ENCODE data around the gene GPRC5A.

DNA sequence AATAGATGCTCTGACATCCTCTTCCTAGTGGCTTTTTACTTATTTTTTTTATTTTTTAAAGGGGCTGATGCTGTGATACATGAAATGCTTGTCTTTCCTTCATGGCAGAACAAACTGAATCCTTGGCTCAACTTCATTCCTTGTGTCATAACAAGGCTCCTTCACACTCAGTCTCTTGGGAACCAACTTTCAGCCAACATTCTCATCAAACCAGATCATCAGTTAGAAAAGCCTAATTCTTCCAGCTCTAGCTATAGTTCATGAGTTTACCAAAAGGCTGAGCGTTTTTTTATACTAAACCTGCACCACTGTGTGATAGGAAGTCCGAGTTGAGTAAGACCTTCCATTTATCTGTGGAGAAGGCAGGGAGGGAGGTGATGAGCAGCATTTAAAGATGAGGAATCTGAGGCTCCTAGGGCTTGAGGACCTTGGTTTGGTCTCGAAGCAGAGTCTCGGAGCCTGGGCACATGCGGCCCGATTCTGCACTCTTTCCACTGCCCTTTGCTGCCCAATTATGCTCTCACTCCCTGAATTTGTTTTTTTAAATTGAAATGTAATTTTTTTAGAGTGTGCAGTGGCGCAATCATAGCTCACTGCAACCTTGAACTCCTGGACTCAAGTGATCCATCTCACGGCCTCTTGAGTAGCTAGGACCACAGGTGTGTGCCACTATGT, 52.4 kb downstream of the GPRC5A start:
- no peak for TF ChIP-seq FOS (IDR thresholded peaks at IDR 0.05; ENCODE audit: low read depth, low read length)
- TF ChIP-seq, protein P1, sequence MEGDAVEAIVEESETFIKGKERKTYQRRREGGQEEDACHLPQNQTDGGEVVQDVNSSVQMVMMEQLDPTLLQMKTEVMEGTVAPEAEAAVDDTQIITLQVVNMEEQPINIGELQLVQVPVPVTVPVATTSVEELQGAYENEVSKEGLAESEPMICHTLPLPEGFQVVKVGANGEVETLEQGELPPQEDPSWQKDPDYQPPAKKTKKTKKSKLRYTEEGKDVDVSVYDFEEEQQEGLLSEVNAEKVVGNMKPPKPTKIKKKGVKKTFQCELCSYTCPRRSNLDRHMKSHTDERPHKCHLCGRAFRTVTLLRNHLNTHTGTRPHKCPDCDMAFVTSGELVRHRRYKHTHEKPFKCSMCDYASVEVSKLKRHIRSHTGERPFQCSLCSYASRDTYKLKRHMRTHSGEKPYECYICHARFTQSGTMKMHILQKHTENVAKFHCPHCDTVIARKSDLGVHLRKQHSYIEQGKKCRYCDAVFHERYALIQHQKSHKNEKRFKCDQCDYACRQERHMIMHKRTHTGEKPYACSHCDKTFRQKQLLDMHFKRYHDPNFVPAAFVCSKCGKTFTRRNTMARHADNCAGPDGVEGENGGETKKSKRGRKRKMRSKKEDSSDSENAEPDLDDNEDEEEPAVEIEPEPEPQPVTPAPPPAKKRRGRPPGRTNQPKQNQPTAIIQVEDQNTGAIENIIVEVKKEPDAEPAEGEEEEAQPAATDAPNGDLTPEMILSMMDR (conservative IDR thresholded peaks at IDR 0.05; ENCODE audit: low read depth, low read length): no peak
- no peak for TF ChIP-seq RAD21 (IDR thresholded peaks at IDR 0.05; ENCODE audit: low read length)
- TF ChIP-seq, protein P2, sequence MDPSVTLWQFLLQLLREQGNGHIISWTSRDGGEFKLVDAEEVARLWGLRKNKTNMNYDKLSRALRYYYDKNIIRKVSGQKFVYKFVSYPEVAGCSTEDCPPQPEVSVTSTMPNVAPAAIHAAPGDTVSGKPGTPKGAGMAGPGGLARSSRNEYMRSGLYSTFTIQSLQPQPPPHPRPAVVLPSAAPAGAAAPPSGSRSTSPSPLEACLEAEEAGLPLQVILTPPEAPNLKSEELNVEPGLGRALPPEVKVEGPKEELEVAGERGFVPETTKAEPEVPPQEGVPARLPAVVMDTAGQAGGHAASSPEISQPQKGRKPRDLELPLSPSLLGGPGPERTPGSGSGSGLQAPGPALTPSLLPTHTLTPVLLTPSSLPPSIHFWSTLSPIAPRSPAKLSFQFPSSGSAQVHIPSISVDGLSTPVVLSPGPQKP (IDR thresholded peaks at IDR 0.05; ENCODE audit: borderline replicate concordance, low read depth, low read length): no peak
- TF ChIP-seq CEBPB (IDR thresholded peaks at IDR 0.05; ENCODE audit: low read depth, low read length): no peak
- TF ChIP-seq MAZ (IDR thresholded peaks at IDR 0.05; ENCODE audit: borderline replicate concordance, low read depth, low read length): no peak
- TF ChIP-seq MXI1 (IDR thresholded peaks at IDR 0.05; ENCODE audit: borderline replicate concordance, low read depth, low read length): no peak
- TF ChIP-seq, protein P3, sequence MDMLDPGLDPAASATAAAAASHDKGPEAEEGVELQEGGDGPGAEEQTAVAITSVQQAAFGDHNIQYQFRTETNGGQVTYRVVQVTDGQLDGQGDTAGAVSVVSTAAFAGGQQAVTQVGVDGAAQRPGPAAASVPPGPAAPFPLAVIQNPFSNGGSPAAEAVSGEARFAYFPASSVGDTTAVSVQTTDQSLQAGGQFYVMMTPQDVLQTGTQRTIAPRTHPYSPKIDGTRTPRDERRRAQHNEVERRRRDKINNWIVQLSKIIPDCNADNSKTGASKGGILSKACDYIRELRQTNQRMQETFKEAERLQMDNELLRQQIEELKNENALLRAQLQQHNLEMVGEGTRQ (IDR thresholded peaks at IDR 0.05; ENCODE audit: low read depth, low read length): no peak
- no peak for TF ChIP-seq SMC3 (IDR thresholded peaks at IDR 0.05; ENCODE audit: low read depth, low read length)
- no peak for TF ChIP-seq CHD1 (IDR thresholded peaks at IDR 0.05; ENCODE audit: low read depth, low read length)
- no peak for TF ChIP-seq POLR2A (IDR thresholded peaks at IDR 0.05; ENCODE audit: low read depth, low read length)
